Hematopoietic multipotent progenitor cell treated with erythropoietin and hydrocortisone succinate and interleukin-3 and kit ligand, for 4 days (in vitro differentiated cells): ENCODE data around the gene AGRN.

Experiments used
- DNase-seq: peaks from one replicate; pipeline ENCODE4 v3.0.0-alpha.2; 2015

Gene AGRN

GRCh38 chr1:1082776-1083415 lies 63.0 kb downstream of the AGRN start:
- DNase-seq, result no peak

GRCh38 chr1:1083416-1084371 lies 63.8 kb downstream of the AGRN start:
- DNase-seq, result no peak

GRCh38 chr1:1084372-1085170 lies 64.7 kb downstream of the AGRN start:
- DNase-seq, result no peak

GRCh38 chr1:1085171-1085841 lies 65.4 kb downstream of the AGRN start:
- no peak for DNase-seq

- no peak for DNase-seq
Measured at GRCh38 chr1:1085911-1086841, 66.3 kb downstream of the AGRN start.

GRCh38 chr1:1086911-1087341 lies 67.0 kb downstream of the AGRN start:
- DNase-seq, result no peak

- no peak for DNase-seq
Measured at GRCh38 chr1:1087351-1088028, 67.6 kb downstream of the AGRN start.

GRCh38 chr1:1088029-1088800 lies 68.3 kb downstream of the AGRN start:
- no peak for DNase-seq

GRCh38 chr1:1088801-1089680 lies 69.1 kb downstream of the AGRN start:
- no peak for DNase-seq

- no peak for DNase-seq
Measured at GRCh38 chr1:1089731-1090423, 70.0 kb downstream of the AGRN start.

- DNase-seq, result no peak
Measured at GRCh38 chr1:1090424-1091343, 70.8 kb downstream of the AGRN start.

GRCh38 chr1:1091344-1092148 lies 71.6 kb downstream of the AGRN start:
- peak; percentile 43 for DNase-seq

GRCh38 chr1:1092149-1092855 lies 72.4 kb downstream of the AGRN start:
- no peak for DNase-seq

- DNase-seq, result no peak
Measured at GRCh38 chr1:1092894-1093609, 73.1 kb downstream of the AGRN start.

GRCh38 chr1:1093610-1093943 lies 73.7 kb downstream of the AGRN start:
- no peak for DNase-seq
